ENCODE measurements around the gene HACD3. TPM values are rescaled to one million over a fixed set of nuclear protein-coding genes. Genes with fewer than 3 reads are reported as not detected.

HACD3 gene
- total and polyA plus RNA-seq, 2 of the 13 experiments (the other 11 are each of a cell fraction or from before 2014, with no cell fraction given), result 73.6 to 161 TPM

DNA sequence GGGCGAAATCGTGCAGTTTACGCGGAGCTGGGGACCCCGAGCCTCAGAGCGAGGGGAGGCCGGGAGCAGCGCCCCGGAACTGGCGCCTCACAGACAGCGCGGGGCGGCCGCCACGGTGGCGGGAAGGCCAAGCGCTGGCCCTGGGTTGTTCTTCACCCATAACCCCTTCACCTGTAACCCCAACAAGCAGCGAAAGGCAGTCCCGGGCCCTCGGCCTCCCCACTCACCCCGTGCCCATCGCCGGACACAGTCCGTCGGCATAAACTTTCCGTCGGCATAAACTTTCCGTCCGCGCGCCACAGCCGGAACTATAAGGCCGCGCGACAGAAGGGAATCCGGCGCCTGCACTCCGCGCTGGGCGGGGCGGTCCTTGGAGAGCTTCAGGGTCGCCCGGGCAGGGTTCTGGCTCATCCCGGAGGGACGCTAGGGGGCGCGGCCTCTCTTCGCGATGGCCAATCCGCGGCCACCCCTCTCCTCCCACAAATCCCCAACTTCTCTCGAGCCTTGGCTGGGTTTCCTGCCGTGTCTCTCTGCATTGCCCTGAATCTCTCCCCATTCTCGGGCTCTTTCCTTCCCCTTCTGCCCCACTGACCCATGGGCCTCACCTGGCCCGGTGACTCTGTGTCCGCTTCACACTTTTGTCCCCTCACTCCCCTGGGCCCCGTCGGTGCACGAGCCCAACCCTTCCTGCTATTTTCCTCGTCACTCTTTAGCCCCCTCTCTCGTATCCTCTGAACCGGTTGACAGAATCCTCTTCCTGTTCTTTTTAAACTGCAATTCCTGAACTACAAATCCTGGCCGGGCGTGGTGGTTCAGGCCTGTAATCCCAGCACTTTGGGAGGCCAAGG lies 80.8 kb downstream of the HACD3 start, which contains the start of gene INTS14 (continued):
- no peak; the same call in 1 of the 2 replicates for TF ChIP-seq ZNF253 (CRISPR knock-in tag; IDR thresholded peaks at IDR 0.05; ENCODE audit: borderline replicate concordance)
- TF ChIP-seq, protein P1, sequence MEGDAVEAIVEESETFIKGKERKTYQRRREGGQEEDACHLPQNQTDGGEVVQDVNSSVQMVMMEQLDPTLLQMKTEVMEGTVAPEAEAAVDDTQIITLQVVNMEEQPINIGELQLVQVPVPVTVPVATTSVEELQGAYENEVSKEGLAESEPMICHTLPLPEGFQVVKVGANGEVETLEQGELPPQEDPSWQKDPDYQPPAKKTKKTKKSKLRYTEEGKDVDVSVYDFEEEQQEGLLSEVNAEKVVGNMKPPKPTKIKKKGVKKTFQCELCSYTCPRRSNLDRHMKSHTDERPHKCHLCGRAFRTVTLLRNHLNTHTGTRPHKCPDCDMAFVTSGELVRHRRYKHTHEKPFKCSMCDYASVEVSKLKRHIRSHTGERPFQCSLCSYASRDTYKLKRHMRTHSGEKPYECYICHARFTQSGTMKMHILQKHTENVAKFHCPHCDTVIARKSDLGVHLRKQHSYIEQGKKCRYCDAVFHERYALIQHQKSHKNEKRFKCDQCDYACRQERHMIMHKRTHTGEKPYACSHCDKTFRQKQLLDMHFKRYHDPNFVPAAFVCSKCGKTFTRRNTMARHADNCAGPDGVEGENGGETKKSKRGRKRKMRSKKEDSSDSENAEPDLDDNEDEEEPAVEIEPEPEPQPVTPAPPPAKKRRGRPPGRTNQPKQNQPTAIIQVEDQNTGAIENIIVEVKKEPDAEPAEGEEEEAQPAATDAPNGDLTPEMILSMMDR (CRISPR knock-in tag; IDR thresholded peaks at IDR 0.05), result peak; percentile 93
- TF ChIP-seq ZSCAN31 (CRISPR knock-in tag; IDR thresholded peaks at IDR 0.05; ENCODE audit: low read depth), result peak; percentile 85
- TF ChIP-seq HCFC1 (IDR thresholded peaks at IDR 0.05; ENCODE audit: low read depth, low read length), result peak; percentile 70
- TF ChIP-seq, protein P2, sequence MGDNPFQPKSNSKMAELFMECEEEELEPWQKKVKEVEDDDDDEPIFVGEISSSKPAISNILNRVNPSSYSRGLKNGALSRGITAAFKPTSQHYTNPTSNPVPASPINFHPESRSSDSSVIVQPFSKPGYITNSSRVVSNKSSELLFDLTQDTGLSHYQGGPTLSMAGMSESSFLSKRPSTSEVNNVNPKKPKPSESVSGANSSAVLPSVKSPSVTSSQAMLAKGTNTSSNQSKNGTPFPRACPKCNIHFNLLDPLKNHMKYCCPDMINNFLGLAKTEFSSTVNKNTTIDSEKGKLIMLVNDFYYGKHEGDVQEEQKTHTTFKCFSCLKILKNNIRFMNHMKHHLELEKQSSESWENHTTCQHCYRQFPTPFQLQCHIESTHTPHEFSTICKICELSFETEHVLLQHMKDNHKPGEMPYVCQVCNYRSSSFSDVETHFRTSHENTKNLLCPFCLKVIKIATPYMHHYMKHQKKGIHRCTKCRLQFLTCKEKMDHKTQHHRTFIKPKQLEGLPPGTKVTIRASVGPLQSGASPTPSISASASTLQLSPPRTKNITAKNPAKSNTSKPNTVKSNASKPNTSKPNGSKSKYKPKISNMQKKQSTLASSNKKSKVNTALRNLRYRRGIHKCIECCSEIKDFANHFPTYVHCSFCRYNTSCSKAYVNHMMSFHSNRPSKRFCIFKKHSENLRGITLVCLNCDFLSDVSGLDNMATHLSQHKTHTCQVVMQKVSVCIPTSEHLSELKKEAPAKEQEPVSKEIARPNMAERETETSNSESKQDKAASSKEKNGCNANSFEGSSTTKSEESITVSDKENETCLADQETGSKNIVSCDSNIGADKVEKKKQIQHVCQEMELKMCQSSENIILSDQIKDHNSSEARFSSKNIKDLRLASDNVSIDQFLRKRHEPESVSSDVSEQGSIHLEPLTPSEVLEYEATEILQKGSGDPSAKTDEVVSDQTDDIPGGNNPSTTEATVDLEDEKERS (CRISPR knock-in tag; IDR thresholded peaks at IDR 0.05), result no peak
- peak; percentile 92 for TF ChIP-seq RFXAP (CRISPR knock-in tag; IDR thresholded peaks at IDR 0.05; ENCODE audit: borderline replicate concordance)
- TF ChIP-seq IRF2 (CRISPR knock-in tag; IDR thresholded peaks at IDR 0.05), result peak; percentile 98
- peak; percentile 91 for TF ChIP-seq ZNF333 (CRISPR knock-in tag; IDR thresholded peaks at IDR 0.05; ENCODE audit: borderline replicate concordance)
- peak; percentile 92; the same call in 1 of the 2 replicates for TF ChIP-seq REL (CRISPR knock-in tag; conservative IDR thresholded peaks at IDR 0.05)
- peak; percentile 99 for TF ChIP-seq KMT2A (CRISPR knock-in tag; IDR thresholded peaks at IDR 0.05)
- TF ChIP-seq, protein P3, sequence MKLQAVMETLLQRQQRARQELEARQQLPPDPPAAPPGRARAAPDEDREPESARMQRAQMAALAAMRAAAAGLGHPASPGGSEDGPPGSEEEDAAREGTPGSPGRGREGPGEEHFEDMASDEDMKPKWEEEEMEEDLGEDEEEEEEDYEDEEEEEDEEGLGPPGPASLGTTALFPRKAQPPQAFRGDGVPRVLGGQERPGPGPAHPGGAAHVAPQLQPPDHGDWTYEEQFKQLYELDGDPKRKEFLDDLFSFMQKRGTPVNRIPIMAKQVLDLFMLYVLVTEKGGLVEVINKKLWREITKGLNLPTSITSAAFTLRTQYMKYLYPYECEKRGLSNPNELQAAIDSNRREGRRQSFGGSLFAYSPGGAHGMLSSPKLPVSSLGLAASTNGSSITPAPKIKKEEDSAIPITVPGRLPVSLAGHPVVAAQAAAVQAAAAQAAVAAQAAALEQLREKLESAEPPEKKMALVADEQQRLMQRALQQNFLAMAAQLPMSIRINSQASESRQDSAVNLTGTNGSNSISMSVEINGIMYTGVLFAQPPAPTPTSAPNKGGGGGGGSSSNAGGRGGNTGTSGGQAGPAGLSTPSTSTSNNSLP (IDR thresholded peaks at IDR 0.05; ENCODE audit: low read depth, low read length), result peak; percentile 60; the same call in 1 of the 2 replicates
- peak; percentile 99 for TF ChIP-seq YEATS2 (CRISPR knock-in tag; IDR thresholded peaks at IDR 0.05; ENCODE audit: borderline replicate concordance)
- TF ChIP-seq CENPX (CRISPR knock-in tag; IDR thresholded peaks at IDR 0.05), result no peak
- TF ChIP-seq TGIF2 (CRISPR knock-in tag; IDR thresholded peaks at IDR 0.05), result peak; percentile 89; the same call in 1 of the 2 replicates
- TF ChIP-seq, protein P4, sequence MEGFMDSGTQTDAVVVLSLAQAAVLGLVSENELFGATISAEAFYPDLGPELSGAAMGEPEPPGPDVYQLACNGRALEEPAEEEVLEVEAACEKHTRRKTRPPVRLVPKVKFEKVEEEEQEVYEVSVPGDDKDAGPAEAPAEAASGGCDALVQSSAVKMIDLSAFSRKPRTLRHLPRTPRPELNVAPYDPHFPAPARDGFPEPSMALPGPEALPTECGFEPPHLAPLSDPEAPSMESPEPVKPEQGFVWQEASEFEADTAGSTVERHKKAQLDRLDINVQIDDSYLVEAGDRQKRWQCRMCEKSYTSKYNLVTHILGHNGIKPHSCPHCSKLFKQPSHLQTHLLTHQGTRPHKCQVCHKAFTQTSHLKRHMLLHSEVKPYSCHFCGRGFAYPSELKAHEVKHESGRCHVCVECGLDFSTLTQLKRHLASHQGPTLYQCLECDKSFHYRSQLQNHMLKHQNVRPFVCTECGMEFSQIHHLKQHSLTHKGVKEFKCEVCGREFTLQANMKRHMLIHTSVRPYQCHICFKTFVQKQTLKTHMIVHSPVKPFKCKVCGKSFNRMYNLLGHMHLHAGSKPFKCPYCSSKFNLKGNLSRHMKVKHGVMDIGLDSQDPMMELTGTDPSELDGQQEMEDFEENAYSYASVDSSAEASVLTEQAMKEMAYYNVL (CRISPR knock-in tag; IDR thresholded peaks at IDR 0.05; ENCODE audit: borderline replicate concordance), result peak; percentile 78; the same call in 1 of the 2 replicates
- no peak; the same call in 1 of the 2 replicates for TF ChIP-seq ZKSCAN1 (IDR thresholded peaks at IDR 0.05; ENCODE audit: low read length)
- TF ChIP-seq ZNF607 (CRISPR knock-in tag; IDR thresholded peaks at IDR 0.05; ENCODE audit: borderline replicate concordance), result peak; percentile 55; the same call in 1 of the 2 replicates
- TF ChIP-seq SALL1 (CRISPR knock-in tag; IDR thresholded peaks at IDR 0.05), result peak; percentile 93
- TF ChIP-seq FOXA3 (CRISPR knock-in tag; IDR thresholded peaks at IDR 0.05), result peak; percentile 63
- TF ChIP-seq EHMT2 (IDR thresholded peaks at IDR 0.05; ENCODE audit: borderline replicate concordance, low read depth, low read length), result no peak

Data from HepG2 (cell line).